K562 (cell line): ENCODE data around the gene DIAPH3. TPM values are rescaled to one million over a fixed set of nuclear protein-coding genes. Genes with fewer than 3 reads are reported as not detected.

ENCODE experiments used
- ATAC-seq: fragments of 200-7000 bp; cut with Tn5 transposase; 3 replicates; pipeline ENCODE4 v1.9.1; 2020; ENCODE audit warnings: moderate library complexity
- BruUV-seq: library from RNA; stranded (reverse); fragments of 400-500 nt; replicated peaks from 2 replicates; lab custom pipeline; 2021; lab: Mats Ljungman, UMichigan
- CTCF ChIA-PET: fragments of 300-600 bp; formaldehyde crosslinking; extraction: SDS; loops from one replicate; lab custom pipeline; 2021; ENCODE audit warnings: low intra/inter-chr PET ratio; lab: Yijun Ruan, JAX
- POLR2A ChIA-PET: fragments of 300-600, 350-650 bp; sonication (Branson Sonifier 250); formaldehyde crosslinking; extraction: SDS; loops from one replicate; lab custom pipeline; 2021; ENCODE audit warnings: antibody characterized with exemption, inconsistent platforms; lab: Yijun Ruan, JAX
- DNase-seq, 4 experiments: peaks; one replicate each; pipeline versions ENCODE4 v3.0.0 to v3.0.0-alpha.2; 2011 to 2018; ENCODE audit warnings: low spot score in 3 of 4, mixed read lengths in 3 of 4; ENCODE audit errors: extremely low read depth in 1 of 4
- FAIRE-seq: peaks from 2 replicates; lab custom pipeline; 2011; peaks lifted over from hg19 to GRCh38; lab: Jason Lieb, UNC
- H2AFZ ChIP-seq: 2 replicates; pipeline ENCODE4 v1.6.0; 2011; ENCODE audit warnings: low read depth, low read length, control low read depth, inconsistent platforms
- H3K27ac ChIP-seq: fragments of 200-600 bp; 3 replicates; pipeline ENCODE4 v1.8.0; 2011; ENCODE audit warnings: low read depth, mild to moderate bottlenecking, control low read depth, inconsistent platforms, low read length, moderate library complexity, mixed read lengths; ENCODE audit errors: extremely low read depth
- H3K27me3 ChIP-seq, 2 experiments: fragments of 300-600 bp in 1 of 2; 2 replicates in 1 of 2; 3 replicates in 1 of 2; pipeline versions ENCODE4 v1.6.0 to v1.8.0; 2011; ENCODE audit warnings: inconsistent platforms in 2 of 2, low read length in 2 of 2, mild to moderate bottlenecking in 1 of 2, mixed read lengths in 1 of 2, moderate library complexity in 1 of 2; ENCODE audit not compliant: control insufficient read depth in 2 of 2, insufficient read depth in 2 of 2
- H3K36me3 ChIP-seq: fragments of 300-600 bp; 3 replicates; pipeline ENCODE4 v1.8.0; 2011; ENCODE audit warnings: mild to moderate bottlenecking, low read length, inconsistent platforms; ENCODE audit not compliant: control insufficient read depth, insufficient read depth
- H3K4me1 ChIP-seq, 2 experiments: fragments of 200-600 bp in 1 of 2; replicated peaks in 1 of 2; 2 replicates in 1 of 2; 3 replicates in 1 of 2; pipeline versions ENCODE4 v1.5.1 to v1.8.0; 2011; ENCODE audit warnings: inconsistent platforms in 2 of 2, low read length in 2 of 2, mild to moderate bottlenecking in 1 of 2, mixed read lengths in 1 of 2, moderate library complexity in 1 of 2; ENCODE audit not compliant: control insufficient read depth in 2 of 2, insufficient read depth in 2 of 2
- H3K4me2 ChIP-seq: 2 replicates; pipeline ENCODE4 v1.6.1; 2011; ENCODE audit warnings: low read length, control low read depth, inconsistent platforms, mixed read lengths; ENCODE audit not compliant: insufficient read depth
- H3K4me3 ChIP-seq: fragments of 200-600 bp; sonication (generic), shearing (Covaris generic); 2 replicates; pipeline ENCODE4 v1.5.1; 2016; ENCODE audit warnings: control low read depth, inconsistent platforms
- H3K79me2 ChIP-seq: fragments of 200-600 bp; 3 replicates; pipeline ENCODE4 v1.8.0; 2011; ENCODE audit warnings: low read length, inconsistent platforms; ENCODE audit not compliant: control insufficient read depth, insufficient read depth
- H3K9ac ChIP-seq, 2 experiments: 2 replicates each; pipeline versions ENCODE4 v1.6.0 to v1.6.1; 2011; ENCODE audit warnings: low read depth in 2 of 2, low read length in 2 of 2, control low read depth in 1 of 2, inconsistent platforms in 1 of 2, mild to moderate bottlenecking in 1 of 2, mixed read lengths in 1 of 2; ENCODE audit not compliant: insufficient read depth in 1 of 2
- H3K9me1 ChIP-seq: one replicate; pipeline ENCODE4 v1.6.0; 2011; ENCODE audit warnings: inconsistent platforms, mild to moderate bottlenecking, low read length, moderate library complexity; ENCODE audit not compliant: control insufficient read depth, insufficient read depth
- H3K9me3 ChIP-seq: replicated peaks from 2 replicates; pipeline ENCODE4 v1.5.1; 2011; ENCODE audit warnings: low read depth, low read length, inconsistent platforms; ENCODE audit not compliant: control insufficient read depth, insufficient read depth
- H4K20me1 ChIP-seq: replicated peaks from 2 replicates; pipeline ENCODE4 v1.6.1; 2011; ENCODE audit warnings: low read length, inconsistent platforms, mixed read lengths; ENCODE audit not compliant: control insufficient read depth, insufficient read depth
- BRF1 ChIP-seq: IDR thresholded peaks from 3 replicates; pipeline ENCODE4 v1.6.1; 2011; ENCODE audit warnings: borderline replicate concordance, mild to moderate bottlenecking; ENCODE audit not compliant: insufficient read length; ENCODE audit errors: extremely low read depth
- CXXC5 ChIP-seq: fragments of 250-450 bp; sonication (Bioruptor Pico); IDR thresholded peaks from 2 replicates; pipeline ENCODE4 v1.8.0; 2022; ENCODE audit warnings: inconsistent platforms, mild to moderate bottlenecking, moderate library complexity
- GTF2E2 ChIP-seq: fragments of 200-800 bp; sonication (Bioruptor generic); IDR thresholded peaks from 2 replicates; pipeline ENCODE4 v1.6.1; 2016; ENCODE audit warnings: missing genetic modification characterization, missing compliant biosample characterization
- KLF1 ChIP-seq: fragments of 450-650 bp; IDR thresholded peaks from 2 replicates; pipeline ENCODE4 v1.6.1; 2016; ENCODE audit warnings: missing genetic modification characterization, missing compliant biosample characterization
- NFXL1 ChIP-seq: fragments of 450-650 bp; formaldehyde crosslinking; IDR thresholded peaks from 2 replicates; pipeline ENCODE4 v1.4.0; 2021; ENCODE audit warnings: mild to moderate bottlenecking
- SAP30 ChIP-seq: fragments of 200-600 bp; sonication (generic); IDR thresholded peaks from 2 replicates; pipeline ENCODE4 v1.6.1; 2012; ENCODE audit warnings: borderline replicate concordance, low read depth, mild to moderate bottlenecking, moderate library complexity, low read length, control low read depth, inconsistent platforms; ENCODE audit not compliant: insufficient read depth, poor library complexity, severe bottlenecking
- ZKSCAN3 ChIP-seq: fragments of 250-450 bp; sonication (Bioruptor Pico); IDR thresholded peaks from 2 replicates; pipeline ENCODE4 v1.4.0; 2020
- ZNF354B ChIP-seq: fragments of 250-450 bp; sonication (Bioruptor Pico); IDR thresholded peaks from 2 replicates; pipeline ENCODE4 v1.4.0; 2020
- WGBS: fragments of 100-300 bp; shearing (Covaris generic); methylation state at CpG from one replicate; pipeline ENCODE4 v1.1.6; 2016; ENCODE audit warnings: low coverage, mixed read lengths; ENCODE audit not compliant: insufficient coverage; ENCODE audit errors: missing lambda C conversion rate; 5-methylcytosine and 5-hydroxymethylcytosine counted together
- in situ Hi-C: fragments of 300-500 bp; cut with MboI; formaldehyde crosslinking; loops from 4 replicates; pipeline ENCODE4 v1.15.0; 2018; ENCODE audit warnings: inconsistent platforms, mixed read lengths
- intact Hi-C: fragments of 100-400 bp; cut with micrococcal nuclease; formaldehyde crosslinking; loops from 2 replicates; pipeline ENCODE4 v1.14.2; 2022
- polyA plus RNA-seq, 8 experiments: library from polyadenylated mRNA; depleted of rRNA in 4 of 8; stranded (reverse) in 5 of 8; unstranded in 3 of 8; fragments of >200 nt; fragmentation: Nextera tagmentation in 2 of 8; fragmentation: Illumina TruSeq in 1 of 8; extraction: Ambion mirVana in 2 of 8; extraction: Trizol in 1 of 8; gene quantifications; 2 replicates each; pipeline versions ENCODE4 v1.2.1 to v1.2.3, GENCODE V29; 2011 to 2014; ENCODE audit warnings: inconsistent platforms in 1 of 8, missing spikeins in 1 of 8
- total RNA-seq, 7 experiments: library from RNA; depleted of rRNA in 6 of 7; stranded (reverse); fragments of >200 nt in 6 of 7; fragmentation: Illumina TruSeq in 2 of 7; extraction: Trizol in 2 of 7; gene quantifications; 2 replicates each; pipeline versions ENCODE4 v1.2.1 to v1.2.3, GENCODE V29; 2011 to 2021; ENCODE audit warnings: low replicate concordance in 1 of 7
- TF ChIP-seq, protein P1 (sequence below): IDR thresholded peaks from 2 replicates; pipeline ENCODE4 v1.6.1; 2011; ENCODE audit not compliant: insufficient read length; ENCODE audit errors: extremely low read depth
- TF ChIP-seq, protein P2 (sequence below): sonication (generic); formaldehyde crosslinking; IDR thresholded peaks from 2 replicates; pipeline ENCODE4 v1.8.1; 2023; ENCODE audit warnings: mild to moderate bottlenecking, missing genetic modification reagents
- TF ChIP-seq, protein P3 (sequence below): fragments of 250-450 bp; sonication (Bioruptor Pico); IDR thresholded peaks from 2 replicates; pipeline ENCODE4 v1.5.0; 2020; ENCODE audit warnings: mild to moderate bottlenecking
- TF ChIP-seq, protein P4 (sequence below): fragments of 200-800 bp; sonication (Bioruptor generic); IDR thresholded peaks from 2 replicates; pipeline ENCODE4 v1.6.1; 2016; ENCODE audit warnings: missing genetic modification characterization, missing compliant biosample characterization
- TF ChIP-seq, protein P5 (sequence below): fragments of 450-650 bp; formaldehyde crosslinking; IDR thresholded peaks from 2 replicates; pipeline ENCODE4 v1.4.0; 2020; ENCODE audit warnings: mild to moderate bottlenecking

DIAPH3 gene
- total and polyA plus RNA-seq, 9 of the 15 experiments (the other 6 are each of a cell fraction or from before 2014, with no cell fraction given): 9.0 to 18.7 (median 14.7) TPM

DNA sequence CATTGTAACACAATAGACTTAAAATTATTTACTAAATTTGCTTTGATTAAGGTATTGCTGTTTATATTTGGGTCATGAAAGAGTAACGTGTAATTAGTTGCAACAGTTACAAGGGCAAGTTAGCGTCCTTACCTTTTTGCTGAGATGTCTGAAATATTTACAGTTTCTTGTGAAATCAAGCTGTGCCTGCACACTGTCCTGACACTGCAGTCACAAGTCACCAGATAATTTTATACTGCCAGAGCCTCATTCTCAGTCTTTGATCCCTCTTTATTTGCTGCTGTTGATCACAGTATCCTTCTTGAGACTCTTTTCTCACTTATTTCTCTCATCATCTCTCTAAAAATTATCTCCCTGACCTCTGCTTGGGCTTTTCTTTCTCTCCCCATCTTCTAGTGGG, 8.4 kb upstream of the DIAPH3 start:
- POLR2A ChIA-PET: no interaction called here
- H3K27ac ChIP-seq: no peak overlapping the region
- in situ Hi-C loops: no loop called here
- no peaks in the 10 kb centered on the region for H3K36me3 ChIP-seq
- H4K20me1 ChIP-seq: no peaks in the 10 kb centered on the region
- DNase-seq (no peak), FAIRE-seq (no peak), ATAC-seq (no peak)
- intact Hi-C loops: no loop called here
- H3K9me1 ChIP-seq: no peaks in the 10 kb centered on the region
- H3K4me2 ChIP-seq: no peak overlapping the region
- TF ChIP-seq, protein P1, sequence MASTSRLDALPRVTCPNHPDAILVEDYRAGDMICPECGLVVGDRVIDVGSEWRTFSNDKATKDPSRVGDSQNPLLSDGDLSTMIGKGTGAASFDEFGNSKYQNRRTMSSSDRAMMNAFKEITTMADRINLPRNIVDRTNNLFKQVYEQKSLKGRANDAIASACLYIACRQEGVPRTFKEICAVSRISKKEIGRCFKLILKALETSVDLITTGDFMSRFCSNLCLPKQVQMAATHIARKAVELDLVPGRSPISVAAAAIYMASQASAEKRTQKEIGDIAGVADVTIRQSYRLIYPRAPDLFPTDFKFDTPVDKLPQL: no peak
- TF ChIP-seq ZNF354B (CRISPR knock-in tag): no peak
- TF ChIP-seq BRF1: no peak
- no peak for TF ChIP-seq CXXC5 (CRISPR knock-in tag)
- TF ChIP-seq KLF1: no peak
- TF ChIP-seq SAP30: no peak
- TF ChIP-seq, protein P2, sequence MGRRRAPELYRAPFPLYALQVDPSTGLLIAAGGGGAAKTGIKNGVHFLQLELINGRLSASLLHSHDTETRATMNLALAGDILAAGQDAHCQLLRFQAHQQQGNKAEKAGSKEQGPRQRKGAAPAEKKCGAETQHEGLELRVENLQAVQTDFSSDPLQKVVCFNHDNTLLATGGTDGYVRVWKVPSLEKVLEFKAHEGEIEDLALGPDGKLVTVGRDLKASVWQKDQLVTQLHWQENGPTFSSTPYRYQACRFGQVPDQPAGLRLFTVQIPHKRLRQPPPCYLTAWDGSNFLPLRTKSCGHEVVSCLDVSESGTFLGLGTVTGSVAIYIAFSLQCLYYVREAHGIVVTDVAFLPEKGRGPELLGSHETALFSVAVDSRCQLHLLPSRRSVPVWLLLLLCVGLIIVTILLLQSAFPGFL (CRISPR knock-in tag): no peak
- TF ChIP-seq, protein P3, sequence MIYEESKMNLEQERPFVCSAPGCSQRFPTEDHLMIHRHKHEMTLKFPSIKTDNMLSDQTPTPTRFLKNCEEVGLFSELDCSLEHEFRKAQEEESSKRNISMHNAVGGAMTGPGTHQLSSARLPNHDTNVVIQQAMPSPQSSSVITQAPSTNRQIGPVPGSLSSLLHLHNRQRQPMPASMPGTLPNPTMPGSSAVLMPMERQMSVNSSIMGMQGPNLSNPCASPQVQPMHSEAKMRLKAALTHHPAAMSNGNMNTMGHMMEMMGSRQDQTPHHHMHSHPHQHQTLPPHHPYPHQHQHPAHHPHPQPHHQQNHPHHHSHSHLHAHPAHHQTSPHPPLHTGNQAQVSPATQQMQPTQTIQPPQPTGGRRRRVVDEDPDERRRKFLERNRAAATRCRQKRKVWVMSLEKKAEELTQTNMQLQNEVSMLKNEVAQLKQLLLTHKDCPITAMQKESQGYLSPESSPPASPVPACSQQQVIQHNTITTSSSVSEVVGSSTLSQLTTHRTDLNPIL (CRISPR knock-in tag): no peak
- TF ChIP-seq, protein P4, sequence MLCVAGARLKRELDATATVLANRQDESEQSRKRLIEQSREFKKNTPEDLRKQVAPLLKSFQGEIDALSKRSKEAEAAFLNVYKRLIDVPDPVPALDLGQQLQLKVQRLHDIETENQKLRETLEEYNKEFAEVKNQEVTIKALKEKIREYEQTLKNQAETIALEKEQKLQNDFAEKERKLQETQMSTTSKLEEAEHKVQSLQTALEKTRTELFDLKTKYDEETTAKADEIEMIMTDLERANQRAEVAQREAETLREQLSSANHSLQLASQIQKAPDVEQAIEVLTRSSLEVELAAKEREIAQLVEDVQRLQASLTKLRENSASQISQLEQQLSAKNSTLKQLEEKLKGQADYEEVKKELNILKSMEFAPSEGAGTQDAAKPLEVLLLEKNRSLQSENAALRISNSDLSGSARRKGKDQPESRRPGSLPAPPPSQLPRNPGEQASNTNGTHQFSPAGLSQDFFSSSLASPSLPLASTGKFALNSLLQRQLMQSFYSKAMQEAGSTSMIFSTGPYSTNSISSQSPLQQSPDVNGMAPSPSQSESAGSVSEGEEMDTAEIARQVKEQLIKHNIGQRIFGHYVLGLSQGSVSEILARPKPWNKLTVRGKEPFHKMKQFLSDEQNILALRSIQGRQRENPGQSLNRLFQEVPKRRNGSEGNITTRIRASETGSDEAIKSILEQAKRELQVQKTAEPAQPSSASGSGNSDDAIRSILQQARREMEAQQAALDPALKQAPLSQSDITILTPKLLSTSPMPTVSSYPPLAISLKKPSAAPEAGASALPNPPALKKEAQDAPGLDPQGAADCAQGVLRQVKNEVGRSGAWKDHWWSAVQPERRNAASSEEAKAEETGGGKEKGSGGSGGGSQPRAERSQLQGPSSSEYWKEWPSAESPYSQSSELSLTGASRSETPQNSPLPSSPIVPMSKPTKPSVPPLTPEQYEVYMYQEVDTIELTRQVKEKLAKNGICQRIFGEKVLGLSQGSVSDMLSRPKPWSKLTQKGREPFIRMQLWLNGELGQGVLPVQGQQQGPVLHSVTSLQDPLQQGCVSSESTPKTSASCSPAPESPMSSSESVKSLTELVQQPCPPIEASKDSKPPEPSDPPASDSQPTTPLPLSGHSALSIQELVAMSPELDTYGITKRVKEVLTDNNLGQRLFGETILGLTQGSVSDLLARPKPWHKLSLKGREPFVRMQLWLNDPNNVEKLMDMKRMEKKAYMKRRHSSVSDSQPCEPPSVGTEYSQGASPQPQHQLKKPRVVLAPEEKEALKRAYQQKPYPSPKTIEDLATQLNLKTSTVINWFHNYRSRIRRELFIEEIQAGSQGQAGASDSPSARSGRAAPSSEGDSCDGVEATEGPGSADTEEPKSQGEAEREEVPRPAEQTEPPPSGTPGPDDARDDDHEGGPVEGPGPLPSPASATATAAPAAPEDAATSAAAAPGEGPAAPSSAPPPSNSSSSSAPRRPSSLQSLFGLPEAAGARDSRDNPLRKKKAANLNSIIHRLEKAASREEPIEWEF (CRISPR knock-in tag): no peak
- TF ChIP-seq ZKSCAN3 (CRISPR knock-in tag): no peak
- TF ChIP-seq NFXL1: no peak
- TF ChIP-seq, protein P5, sequence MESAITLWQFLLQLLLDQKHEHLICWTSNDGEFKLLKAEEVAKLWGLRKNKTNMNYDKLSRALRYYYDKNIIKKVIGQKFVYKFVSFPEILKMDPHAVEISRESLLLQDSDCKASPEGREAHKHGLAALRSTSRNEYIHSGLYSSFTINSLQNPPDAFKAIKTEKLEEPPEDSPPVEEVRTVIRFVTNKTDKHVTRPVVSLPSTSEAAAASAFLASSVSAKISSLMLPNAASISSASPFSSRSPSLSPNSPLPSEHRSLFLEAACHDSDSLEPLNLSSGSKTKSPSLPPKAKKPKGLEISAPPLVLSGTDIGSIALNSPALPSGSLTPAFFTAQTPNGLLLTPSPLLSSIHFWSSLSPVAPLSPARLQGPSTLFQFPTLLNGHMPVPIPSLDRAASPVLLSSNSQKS: no peak
- no peak for TF ChIP-seq GTF2E2 (tag)
- H3K79me2 ChIP-seq: no peaks in the 10 kb centered on the region
- no peaks in the 10 kb centered on the region for H3K27me3 ChIP-seq
- H3K9me3 ChIP-seq: no peaks in the 10 kb centered on the region
- WGBS: 40% methylated on average over 2 of the region's 2 CpGs
- no TSS peak for BruUV-seq
- no peak overlapping the region for H3K9ac ChIP-seq
- 0 out of 2 replicates have a peak overlapping the region, but pooled peaks have one; percentile 33 for H2AFZ ChIP-seq
- CTCF ChIA-PET: no interaction called here
- H3K4me3 ChIP-seq: no peak overlapping the region
- H3K4me1 ChIP-seq: peaks cover 0 to 4% of the 10 kb centered on the region in 2 experiments; a peak in 3 of 5 replicates
